Brain microvascular endothelial cell (primary cell): Measurements from ENCODE around the gene RNF43.
"Not testable (repeated sequence)": the region's sequence is repeated elsewhere in the genome, so short reads cannot be mapped to it uniquely, and the experiment has no call there.

Experiments used
- DNase-seq: peaks from one replicate; pipeline ENCODE4 v3.0.0-alpha.2; 2020
- H3K27ac ChIP-seq: fragments of 250-450 bp; sonication (Bioruptor Pico); 2 replicates; pipeline ENCODE4 v1.5.1; 2020; ENCODE audit warnings: mild to moderate bottlenecking, moderate library complexity
- H3K27me3 ChIP-seq: fragments of 250-450 bp; sonication (Bioruptor Pico); replicated peaks from 2 replicates; pipeline ENCODE4 v1.5.1; 2020; ENCODE audit warnings: mild to moderate bottlenecking
- H3K36me3 ChIP-seq: fragments of 250-450 bp; sonication (Bioruptor Pico); replicated peaks from 2 replicates; pipeline ENCODE4 v1.5.1; 2020; ENCODE audit warnings: mild to moderate bottlenecking
- H3K4me3 ChIP-seq: 2 replicates; pipeline ENCODE4 v1.5.1; 2011; ENCODE audit warnings: low read depth, mild to moderate bottlenecking, control low read depth, low read length, moderate library complexity
- in situ Hi-C: cut with HindIII; loops from 2 replicates; pipeline ENCODE4 v1.10.0; 2017; ENCODE audit warnings: low sequenced_read_pairs, low pct_ligation_motif_present
- TF ChIP-seq, protein P1 (sequence below): IDR thresholded peaks from 2 replicates; pipeline ENCODE4 v1.5.1; 2011; ENCODE audit warnings: low read depth, mild to moderate bottlenecking, moderate library complexity, low read length, control low read depth, inconsistent platforms; ENCODE audit errors: missing control alignments

Gene RNF43

DNA sequence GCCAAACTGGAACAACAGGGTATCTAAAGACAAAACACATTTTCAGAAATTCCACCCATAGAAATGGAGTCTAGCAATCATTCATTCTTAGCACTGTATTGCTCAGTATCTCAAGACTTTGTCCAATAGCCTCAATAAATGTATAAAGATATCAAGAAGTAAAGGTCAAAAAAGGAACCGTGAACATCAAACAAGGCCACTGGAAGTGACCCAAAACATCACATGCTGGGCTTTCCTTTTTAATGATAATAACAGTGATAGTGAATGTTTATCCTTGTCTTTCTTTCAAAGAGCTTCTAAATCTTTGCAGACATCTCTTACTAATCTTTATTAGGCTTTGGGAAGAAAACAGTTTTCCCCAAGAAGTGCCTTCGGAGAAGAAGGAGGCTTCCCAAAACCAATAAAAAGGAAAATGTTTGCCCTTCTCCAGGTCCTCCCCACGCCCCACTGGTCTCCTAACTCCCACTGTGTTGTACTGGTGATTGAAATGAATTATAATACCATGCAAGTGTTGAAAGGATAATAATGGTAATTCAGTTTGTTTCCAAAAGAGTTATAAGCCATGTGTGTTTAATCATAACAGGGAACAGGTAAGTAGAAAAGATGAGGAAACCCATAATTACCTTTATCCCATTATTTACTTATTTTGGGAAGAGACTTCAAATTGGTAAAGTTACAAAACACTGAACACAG is 18.6 kb downstream of the RNF43 start:
- no peak for DNase-seq
- Histone ChIP-seq H3K27ac (no peak overlapping the region), H3K36me3 (no peaks in the 10 kb centered on the region), H3K27me3 (peaks cover 3% of the 10 kb centered on the region), H3K4me3 (no peak overlapping the region)
- TF ChIP-seq, protein P1, sequence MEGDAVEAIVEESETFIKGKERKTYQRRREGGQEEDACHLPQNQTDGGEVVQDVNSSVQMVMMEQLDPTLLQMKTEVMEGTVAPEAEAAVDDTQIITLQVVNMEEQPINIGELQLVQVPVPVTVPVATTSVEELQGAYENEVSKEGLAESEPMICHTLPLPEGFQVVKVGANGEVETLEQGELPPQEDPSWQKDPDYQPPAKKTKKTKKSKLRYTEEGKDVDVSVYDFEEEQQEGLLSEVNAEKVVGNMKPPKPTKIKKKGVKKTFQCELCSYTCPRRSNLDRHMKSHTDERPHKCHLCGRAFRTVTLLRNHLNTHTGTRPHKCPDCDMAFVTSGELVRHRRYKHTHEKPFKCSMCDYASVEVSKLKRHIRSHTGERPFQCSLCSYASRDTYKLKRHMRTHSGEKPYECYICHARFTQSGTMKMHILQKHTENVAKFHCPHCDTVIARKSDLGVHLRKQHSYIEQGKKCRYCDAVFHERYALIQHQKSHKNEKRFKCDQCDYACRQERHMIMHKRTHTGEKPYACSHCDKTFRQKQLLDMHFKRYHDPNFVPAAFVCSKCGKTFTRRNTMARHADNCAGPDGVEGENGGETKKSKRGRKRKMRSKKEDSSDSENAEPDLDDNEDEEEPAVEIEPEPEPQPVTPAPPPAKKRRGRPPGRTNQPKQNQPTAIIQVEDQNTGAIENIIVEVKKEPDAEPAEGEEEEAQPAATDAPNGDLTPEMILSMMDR: no peak
- in situ Hi-C loops: no loop called here

DNA sequence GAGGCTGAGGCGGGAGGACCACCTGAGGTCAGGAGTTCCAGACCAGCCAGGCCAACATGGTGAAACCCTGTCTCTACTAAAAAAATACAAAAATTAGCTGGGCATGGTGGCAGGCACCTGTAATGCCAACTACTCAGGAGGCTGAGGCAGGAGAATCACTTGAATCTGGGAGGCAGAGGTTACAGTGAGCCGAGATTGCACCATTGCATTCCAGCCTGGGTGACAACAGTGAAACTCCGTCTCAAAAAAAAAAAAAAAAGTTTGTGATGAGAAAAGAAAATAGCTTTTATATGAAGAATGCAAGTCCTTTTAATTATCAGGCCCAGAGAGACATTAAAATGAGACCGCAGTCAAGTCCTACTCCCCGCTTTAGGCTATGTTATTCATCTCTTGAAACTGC is 19.9 kb downstream of the RNF43 start:
- H3K4me3 ChIP-seq, DNase-seq, in situ Hi-C loops, H3K36me3 ChIP-seq, H3K27me3 ChIP-seq, H3K27ac ChIP-seq: not testable (repeated sequence)

DNA sequence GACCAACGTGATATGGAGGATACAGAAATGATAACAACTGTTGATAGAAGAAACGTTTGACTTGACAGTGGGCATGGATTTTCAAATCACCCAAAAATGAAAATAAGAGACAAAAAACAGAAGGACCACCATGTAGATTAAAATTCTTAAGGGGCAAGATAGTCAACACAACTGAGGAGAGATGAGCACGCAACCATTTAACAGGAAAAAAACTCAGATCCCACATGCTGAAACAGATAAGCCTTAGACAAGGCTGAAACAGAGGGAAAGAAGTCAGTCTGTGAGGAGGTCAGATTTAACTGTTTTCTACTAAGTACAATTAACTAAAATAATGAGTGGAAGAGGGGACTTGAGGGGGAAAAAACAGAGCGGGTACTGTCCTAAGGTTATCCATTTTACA is 21.2 kb downstream of the RNF43 start:
- TF ChIP-seq, protein P1: no peak
- Histone ChIP-seq H3K36me3 (no peaks in the 10 kb centered on the region), H3K27me3 (peaks cover 3% of the 10 kb centered on the region), H3K27ac (no peak overlapping the region), H3K4me3 (no peak overlapping the region)
- no peak for DNase-seq
- in situ Hi-C loops: no loop called here

DNA sequence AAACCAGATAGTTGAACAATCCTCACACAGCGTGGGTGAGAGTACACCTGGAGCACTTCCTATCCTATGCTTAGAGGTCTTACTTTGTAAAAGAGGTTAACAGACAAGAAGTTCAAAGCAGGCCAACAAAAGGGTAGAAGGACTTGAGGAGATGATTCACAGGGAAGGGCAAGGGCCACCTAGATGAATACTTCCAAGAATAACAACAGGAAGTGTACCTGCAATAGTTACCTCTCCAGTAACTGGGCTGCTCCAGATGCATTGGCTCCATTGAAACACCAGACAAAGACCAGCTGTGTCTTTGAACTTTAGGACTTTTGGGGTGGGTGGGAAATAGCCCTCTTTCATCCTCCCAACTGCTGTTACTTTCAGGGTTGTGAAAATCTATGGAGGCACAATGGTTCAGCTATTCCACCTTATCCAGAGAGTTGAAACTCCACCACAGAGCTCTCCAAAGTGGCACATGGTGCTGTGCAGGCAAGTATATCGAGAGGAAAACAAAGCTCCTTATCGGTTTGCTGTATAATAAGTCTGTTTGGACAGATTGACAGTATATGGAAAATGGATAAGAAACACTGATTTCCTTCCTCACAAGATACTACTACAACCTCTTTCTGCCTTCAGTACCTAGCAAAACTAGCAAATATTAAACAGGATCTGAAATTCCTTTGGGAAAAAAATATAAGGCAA is 22.7 kb downstream of the RNF43 start:
- Histone ChIP-seq H3K27me3 (peaks cover 3% of the 10 kb centered on the region), H3K36me3 (no peaks in the 10 kb centered on the region), H3K27ac (no peak overlapping the region), H3K4me3 (no peak overlapping the region)
- in situ Hi-C loops: no loop called here
- TF ChIP-seq, protein P1: no peak
- DNase-seq: no peak

GRCh38 chr17:58391302-58391984 is 25.9 kb downstream of the RNF43 start:
- TF ChIP-seq, protein P1: no peak
- H3K27ac ChIP-seq: no peak overlapping the region
- DNase-seq: peak; percentile 30
- no peak overlapping the region for H3K4me3 ChIP-seq
- in situ Hi-C loops: no loop called here
- H3K36me3 ChIP-seq: no peaks in the 10 kb centered on the region
- peaks cover 9% of the 10 kb centered on the region for H3K27me3 ChIP-seq

GRCh38 chr17:58390884-58391283 is 26.4 kb downstream of the RNF43 start:
- no peak overlapping the region for H3K4me3 ChIP-seq
- no peaks in the 10 kb centered on the region for H3K36me3 ChIP-seq
- DNase-seq: no peak
- in situ Hi-C loops: no loop called here
- no peak overlapping the region for H3K27ac ChIP-seq
- H3K27me3 ChIP-seq: peaks cover 9% of the 10 kb centered on the region
- TF ChIP-seq, protein P1: no peak
